ENCODE results near the gene SUGCT. TPM values are rescaled to one million over a fixed set of nuclear protein-coding genes. Genes with fewer than 3 reads are reported as not detected.

The SUGCT gene
- total and polyA plus RNA-seq, 2 of the 13 experiments (the other 11 are each of a cell fraction or from before 2014, with no cell fraction given): 10.1 to 22.2 TPM

GRCh38 chr7:40418448-40418847, 283.6 kb downstream of the SUGCT start:
- no peaks in the 10 kb centered on the region for H4K20me1 ChIP-seq (ENCODE audit: insufficient read depth, low read length)
- no TSS peak for BruUV-seq (replicated peaks)
- ChIA-PET POLR2A (interaction anchor here (0.5 kb wide), 1 partner anchor 880 kb away, joined by 3 read pairs; no protein-coding TSS in a partner anchor), CTCF (ENCODE audit: low intra/inter-chr PET ratio, low total read pairs) (no interaction called here)
- intact Hi-C loops (cut with micrococcal nuclease; ENCODE audit: unreplicated experiment): loop anchor here (2.0 kb wide), 1 partner anchor 46 kb away; no protein-coding TSS in a partner anchor
- peaks cover 6% of the 10 kb centered on the region; the same call in 1 of the 2 replicates for H3K4me1 ChIP-seq (ENCODE audit: insufficient read depth, low read length)
- TF ChIP-seq CHD2 (IDR thresholded peaks at IDR 0.05; ENCODE audit: low read depth, low read length): no peak
- TF ChIP-seq ZNF768 (CRISPR knock-in tag; IDR thresholded peaks at IDR 0.05): no peak
- no peak for ATAC-seq
- no peaks in the 10 kb centered on the region for H3K79me2 ChIP-seq (ENCODE audit: insufficient read depth, low read length)
- in situ Hi-C loops (cut with HindIII; ENCODE audit: extremely low pct_ligation_motif_present, low pct_unique_long_range_greater_than_20kb): no loop called here
- H3K27ac ChIP-seq (ENCODE audit: extremely low read length, insufficient read depth, low read length): no peak overlapping the region
- H3K27me3 ChIP-seq (ENCODE audit: control insufficient read depth in 1 of 2, insufficient read depth in 2 of 2, low read length in 2 of 2): no peaks in the 10 kb centered on the region
- H3K9me3 ChIP-seq (ENCODE audit: low read length): no peaks in the 10 kb centered on the region
- DNase-seq (ENCODE audit: low spot score): no peak
- no peaks in the 10 kb centered on the region for H3K36me3 ChIP-seq (replicated peaks in 1 of 2; ENCODE audit: control insufficient read depth in 1 of 2, insufficient read depth in 2 of 2, low read length in 2 of 2)
- no peak overlapping the region for H3K4me2 ChIP-seq (ENCODE audit: low read depth, low read length)
- H3K9ac ChIP-seq (ENCODE audit: insufficient read depth, low read depth, low read length): no peak overlapping the region
- WGBS (ENCODE audit: low lambda C conversion rate): 100% methylated on average over 1 of the region's 1 CpG
- no peak overlapping the region for H2AFZ ChIP-seq (ENCODE audit: low read length)
- H3K4me3 ChIP-seq (replicated peaks in 1 of 3; ENCODE audit: insufficient read depth in 1 of 3, low read depth in 2 of 3, low read length in 3 of 3): no peak overlapping the region
- FAIRE-seq: no peak

GRCh38 chr7:40418983-40419382, 284.2 kb downstream of the SUGCT start:
- DNase-seq (ENCODE audit: low spot score): no peak
- ChIA-PET POLR2A (no interaction called here), CTCF (ENCODE audit: low intra/inter-chr PET ratio, low total read pairs) (no interaction called here)
- no peak overlapping the region for H3K4me3 ChIP-seq (replicated peaks in 1 of 3; ENCODE audit: insufficient read depth in 1 of 3, low read depth in 2 of 3, low read length in 3 of 3)
- peaks cover 6% of the 10 kb centered on the region; the same call in 1 of the 2 replicates for H3K4me1 ChIP-seq (ENCODE audit: insufficient read depth, low read length)
- no peaks in the 10 kb centered on the region for H3K27me3 ChIP-seq (ENCODE audit: control insufficient read depth in 1 of 2, insufficient read depth in 2 of 2, low read length in 2 of 2)
- no peak overlapping the region for H3K27ac ChIP-seq (ENCODE audit: extremely low read length, insufficient read depth, low read length)
- no peak for ATAC-seq
- in situ Hi-C loops (cut with HindIII; ENCODE audit: extremely low pct_ligation_motif_present, low pct_unique_long_range_greater_than_20kb) (no loop called here), intact Hi-C loops (cut with micrococcal nuclease; ENCODE audit: unreplicated experiment) (loop anchor here (2.0 kb wide), 1 partner anchor 46 kb away; no protein-coding TSS in a partner anchor)
- FAIRE-seq: no peak
- WGBS (ENCODE audit: low lambda C conversion rate): 84% methylated on average over 3 of the region's 3 CpGs
- H3K79me2 ChIP-seq (ENCODE audit: insufficient read depth, low read length): no peaks in the 10 kb centered on the region
- no TSS peak for BruUV-seq (replicated peaks)
- no peaks in the 10 kb centered on the region for H3K9me3 ChIP-seq (ENCODE audit: low read length)
- TF ChIP-seq ZNF761 (CRISPR knock-in tag; conservative IDR thresholded peaks at IDR 0.05): no peak
- TF ChIP-seq HMGXB4 (CRISPR knock-in tag; IDR thresholded peaks at IDR 0.05; ENCODE audit: borderline replicate concordance in 1 of 2, low read depth in 1 of 2): no peak
- no peak for TF ChIP-seq ETV5 (CRISPR knock-in tag; IDR thresholded peaks at IDR 0.05; ENCODE audit: borderline replicate concordance)
- TF ChIP-seq ZNF629 (CRISPR knock-in tag; conservative IDR thresholded peaks at IDR 0.05): peak; percentile 55
- peak; percentile 77; the same call in 1 of the 2 replicates for TF ChIP-seq ZNF3 (CRISPR knock-in tag; IDR thresholded peaks at IDR 0.05)
- TF ChIP-seq FOXA3 (CRISPR knock-in tag; IDR thresholded peaks at IDR 0.05): peak; percentile 27; the same call in 1 of the 2 replicates
- no peak for TF ChIP-seq ARID2 (CRISPR knock-in tag; IDR thresholded peaks at IDR 0.05; ENCODE audit: borderline replicate concordance)
- TF ChIP-seq HNF4A (CRISPR knock-in tag; IDR thresholded peaks at IDR 0.05): peak; percentile 39; the same call in 1 of the 2 replicates
- H2AFZ ChIP-seq (ENCODE audit: low read length): no peak overlapping the region
- no peak overlapping the region for H3K9ac ChIP-seq (ENCODE audit: insufficient read depth, low read depth, low read length)
- no peaks in the 10 kb centered on the region for H3K36me3 ChIP-seq (replicated peaks in 1 of 2; ENCODE audit: control insufficient read depth in 1 of 2, insufficient read depth in 2 of 2, low read length in 2 of 2)
- no peaks in the 10 kb centered on the region for H4K20me1 ChIP-seq (ENCODE audit: insufficient read depth, low read length)
- no peak overlapping the region for H3K4me2 ChIP-seq (ENCODE audit: low read depth, low read length)
